HG03175 (cell line): ENCODE data around the gene KCTD20.
"Not testable (repeated sequence)": the region's sequence is repeated elsewhere in the genome, so short reads cannot be mapped to it uniquely, and the experiment has no call there.

Experiments used
- ATAC-seq: cut with Tn5 transposase; IDR thresholded peaks from one replicate; pipeline ENCODE4 v1.9.1; 2021; ENCODE audit warnings: mild to moderate bottlenecking, moderate library complexity; ENCODE audit not compliant: unreplicated experiment

The KCTD20 gene

DNA sequence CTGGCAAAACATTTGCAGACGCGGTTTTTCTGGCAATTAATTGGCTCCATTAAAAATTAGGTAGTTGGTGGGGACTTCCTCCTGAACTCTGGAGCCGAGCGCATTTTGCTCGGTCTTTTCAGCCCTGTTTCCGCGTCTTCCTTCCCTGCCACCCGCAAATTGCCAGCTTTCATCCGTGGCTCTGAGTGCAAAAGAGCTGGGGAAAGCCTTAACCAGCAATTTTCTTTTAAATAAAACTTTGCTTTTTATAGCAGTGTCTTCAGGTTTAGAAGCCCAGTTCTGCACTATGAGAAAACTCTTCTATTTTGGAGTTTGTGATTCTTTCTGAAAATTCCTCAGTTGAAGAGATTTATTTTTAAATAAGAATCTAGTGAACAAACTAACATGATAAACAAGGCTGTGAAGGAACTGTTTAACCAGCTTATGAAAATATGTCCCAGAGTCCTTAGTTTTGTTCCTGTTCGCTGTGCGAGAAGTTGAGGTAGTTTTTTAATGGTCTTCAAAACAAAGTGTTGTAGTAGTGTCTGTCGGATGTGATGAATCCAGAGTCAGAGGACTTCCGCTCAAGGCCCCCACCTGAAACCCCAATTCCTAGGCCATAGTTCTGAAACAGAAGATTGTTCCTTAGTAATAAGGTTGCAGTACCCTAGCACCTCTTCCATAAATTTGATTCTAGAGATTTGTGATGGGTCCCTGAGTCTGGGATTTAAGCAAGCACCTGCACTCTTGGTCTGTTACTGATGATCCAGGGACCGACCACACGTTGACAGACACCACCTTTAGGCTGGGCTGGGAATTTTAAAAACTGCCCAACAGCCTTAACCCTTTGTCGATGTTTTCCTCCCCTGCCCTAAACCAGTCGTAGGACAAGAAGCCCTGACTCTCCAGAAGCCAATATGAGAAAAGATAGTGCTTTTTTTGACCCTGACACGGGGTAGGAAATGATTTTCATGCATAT, 950 bp downstream of the KCTD20 start:
- no peak for ATAC-seq

DNA sequence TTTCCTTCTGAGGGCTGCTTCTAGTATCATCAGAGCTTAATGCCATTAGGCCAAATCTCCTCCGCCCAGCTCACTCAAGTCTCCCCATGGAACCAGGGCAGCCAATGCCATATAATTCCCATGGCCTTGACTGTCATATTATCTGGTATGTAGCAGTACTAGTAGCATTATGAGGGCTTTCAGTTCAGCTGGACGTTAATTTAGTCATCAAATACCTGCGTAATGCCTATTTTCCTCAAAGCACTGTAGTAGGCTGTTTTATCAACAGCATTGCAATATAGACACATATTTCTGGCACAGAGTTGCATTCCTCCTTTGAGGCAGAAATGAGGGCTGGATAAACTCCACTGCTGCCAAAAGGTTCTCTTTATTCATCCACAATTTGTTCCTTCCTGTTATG, 1.7 kb downstream of the KCTD20 start:
- ATAC-seq, result no peak

DNA sequence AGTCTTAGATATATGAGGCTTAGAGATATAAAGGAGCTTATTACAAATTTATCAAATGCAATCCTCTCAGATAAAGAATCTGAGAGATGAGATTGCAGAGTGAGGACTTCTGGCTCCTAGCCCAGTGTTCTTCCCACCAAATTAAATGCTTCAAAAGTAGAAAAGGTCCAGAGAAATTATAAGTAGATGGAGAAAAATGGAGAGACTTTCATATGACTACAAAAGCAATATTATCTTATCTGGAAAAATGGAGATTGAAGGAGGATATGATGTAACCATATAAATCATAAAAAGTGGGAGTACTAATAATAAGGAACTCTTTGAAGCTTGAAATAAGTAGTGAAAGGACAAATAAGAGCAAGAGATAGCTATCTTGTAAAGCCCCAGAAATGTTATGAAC, 2.8 kb downstream of the KCTD20 start:
- no peak for ATAC-seq

DNA sequence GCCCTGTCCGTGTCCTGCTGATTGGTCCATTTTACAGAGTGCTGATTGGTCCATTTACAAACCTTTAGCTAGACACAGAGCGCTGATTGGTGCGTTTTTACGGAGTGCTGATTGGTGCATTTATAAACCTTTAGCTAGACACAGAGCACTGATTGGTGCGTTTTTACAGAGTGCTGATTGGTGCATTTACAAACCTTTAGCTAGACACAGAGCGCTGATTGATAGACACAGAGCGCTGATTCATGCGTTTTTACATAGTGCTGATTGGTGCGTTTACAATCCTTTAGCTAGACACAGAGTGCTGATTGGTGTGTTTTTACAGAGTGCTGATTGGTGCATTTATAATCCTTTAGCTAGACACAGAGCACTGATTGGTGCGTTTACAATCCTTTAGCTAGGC, 6.4 kb downstream of the KCTD20 start:
- ATAC-seq, result not testable (repeated sequence)

DNA sequence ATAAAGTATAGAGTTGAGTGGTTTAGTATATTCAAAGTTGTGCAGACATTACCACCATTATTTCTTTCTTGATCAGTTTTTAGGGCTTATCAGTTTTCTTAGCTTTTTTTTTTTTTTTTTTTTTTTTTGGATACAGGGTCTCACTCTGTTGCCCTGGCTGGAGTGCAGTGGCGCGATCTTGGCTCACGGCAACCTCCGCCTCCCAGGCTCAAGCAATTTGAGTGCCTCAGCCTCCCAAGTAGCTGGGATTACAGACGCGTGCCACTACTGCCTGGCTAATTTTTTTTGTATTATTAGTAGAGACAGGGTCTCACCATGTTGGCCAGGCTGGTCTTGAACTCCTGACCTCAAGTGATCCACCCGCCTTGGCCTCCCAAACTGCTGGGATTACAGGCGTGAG, 10.1 kb downstream of the KCTD20 start:
- not testable (repeated sequence) for ATAC-seq

DNA sequence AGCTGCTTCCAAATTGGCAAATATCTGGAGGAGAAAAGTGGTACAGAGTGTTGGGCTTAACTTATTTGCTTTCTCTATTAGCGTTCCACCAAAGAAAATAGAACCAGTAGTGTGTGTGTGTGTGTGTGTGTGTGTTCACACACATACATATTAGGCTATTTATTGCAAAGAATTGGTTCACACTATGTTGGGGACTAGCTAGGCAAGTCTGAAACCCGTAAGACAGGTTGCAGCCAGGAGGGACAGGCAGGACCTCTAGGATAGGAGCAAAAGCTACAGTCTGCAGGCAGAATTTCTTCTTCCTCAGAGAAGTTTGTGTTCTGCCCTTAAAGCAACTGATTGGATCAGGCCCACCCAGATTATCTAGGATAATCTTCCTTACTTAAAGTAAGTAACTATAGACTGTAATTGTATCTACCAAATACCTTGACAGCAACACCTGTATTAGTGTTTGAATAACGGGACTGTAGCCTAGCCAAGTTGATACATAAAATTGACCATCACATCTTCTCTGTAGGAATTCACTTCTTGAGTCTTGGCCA, 12.8 kb downstream of the KCTD20 start:
- no peak for ATAC-seq

DNA sequence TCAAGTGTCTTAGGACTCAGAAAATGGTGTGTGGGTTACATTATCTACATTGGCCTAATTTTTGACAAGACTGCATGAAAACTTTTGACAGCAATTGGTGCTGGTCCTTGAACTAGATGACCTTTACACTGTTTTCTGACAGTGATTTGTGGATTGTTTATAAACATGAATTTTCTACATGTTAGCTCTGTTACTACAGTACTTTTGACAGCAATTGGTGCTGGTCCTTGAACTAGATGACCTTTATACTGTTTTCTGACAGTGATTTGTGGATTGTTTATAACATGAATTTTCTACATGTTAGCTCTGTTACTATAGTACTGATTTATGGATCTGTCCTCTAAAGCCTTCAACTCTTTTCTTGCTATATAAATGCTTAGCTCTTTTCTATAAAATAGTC, 16.7 kb downstream of the KCTD20 start:
- no peak for ATAC-seq

DNA sequence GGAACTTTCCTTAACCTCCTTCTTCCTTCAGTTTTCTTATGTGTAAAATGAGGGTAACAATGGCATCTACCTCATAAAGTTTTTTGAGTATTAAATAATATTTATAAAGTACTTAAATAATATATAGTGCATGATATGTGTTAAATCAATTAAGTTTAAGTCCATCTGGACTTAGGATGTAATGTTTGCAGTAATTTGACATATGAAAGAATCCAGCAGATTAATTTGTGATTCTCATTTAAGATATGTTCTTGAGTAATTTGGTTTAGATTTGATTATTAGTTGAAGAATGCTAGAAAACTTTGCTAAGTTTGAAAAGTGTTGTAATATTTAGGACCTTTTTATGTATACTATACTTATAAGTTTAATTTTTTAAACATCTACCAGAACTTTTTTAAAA, 18.1 kb downstream of the KCTD20 start:
- ATAC-seq, result no peak

DNA sequence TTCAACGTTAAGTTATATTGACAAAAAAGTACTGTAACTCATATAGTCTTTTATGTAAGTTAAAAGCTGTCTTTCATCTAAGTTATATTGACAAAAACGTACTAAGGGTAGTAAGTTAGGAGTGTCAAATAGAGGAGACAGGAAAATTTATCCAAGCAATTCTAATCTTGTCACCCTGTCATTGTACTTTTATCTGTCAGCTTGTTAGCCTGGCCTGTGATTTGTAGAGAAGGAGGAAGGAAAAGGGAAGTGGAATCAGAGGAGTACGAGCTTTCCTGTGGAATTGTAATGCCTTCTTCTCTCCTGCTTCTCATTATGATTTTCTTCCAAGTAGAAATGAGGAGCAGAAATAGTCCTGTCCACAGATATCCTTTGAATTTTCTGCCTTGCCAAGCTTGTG, 18.8 kb downstream of the KCTD20 start:
- ATAC-seq, result no peak

DNA sequence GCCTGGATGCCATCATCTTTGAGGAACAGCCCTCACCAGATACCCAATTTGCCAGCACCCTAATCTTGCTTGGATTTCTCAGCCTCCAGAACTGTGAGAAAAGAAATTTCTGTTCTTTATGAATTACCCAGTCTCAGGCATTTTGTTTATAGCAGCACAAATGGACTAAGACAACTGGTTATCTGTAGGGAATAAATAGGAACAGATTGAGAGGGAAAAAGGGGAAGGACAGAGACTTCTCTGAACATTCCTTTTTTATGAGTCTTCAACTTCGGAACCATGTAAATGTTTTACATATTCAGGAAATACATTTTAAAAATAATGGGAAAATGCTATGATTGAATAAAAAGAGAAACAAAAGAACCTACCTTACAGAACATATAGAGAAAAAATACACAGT, 20.9 kb downstream of the KCTD20 start:
- no peak for ATAC-seq

DNA sequence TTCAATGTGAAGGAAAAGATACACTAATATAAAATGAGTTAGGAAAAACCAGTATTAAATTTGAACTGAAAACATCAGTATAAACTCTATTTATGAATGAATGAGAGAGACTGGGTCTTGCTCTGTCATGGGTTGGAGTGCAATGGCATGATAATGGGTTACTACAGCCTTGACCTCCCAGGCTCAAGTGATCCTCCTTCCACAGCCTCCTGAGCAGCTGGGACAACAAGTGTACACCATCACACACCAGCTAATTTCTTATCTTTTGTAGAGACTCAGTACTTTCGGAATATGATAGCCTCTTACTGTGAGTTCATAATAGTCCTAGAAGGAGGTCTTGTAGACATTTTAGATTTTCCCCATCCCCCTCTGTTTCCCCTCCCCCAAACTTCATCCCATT, 21.4 kb downstream of the KCTD20 start:
- no peak for ATAC-seq

DNA sequence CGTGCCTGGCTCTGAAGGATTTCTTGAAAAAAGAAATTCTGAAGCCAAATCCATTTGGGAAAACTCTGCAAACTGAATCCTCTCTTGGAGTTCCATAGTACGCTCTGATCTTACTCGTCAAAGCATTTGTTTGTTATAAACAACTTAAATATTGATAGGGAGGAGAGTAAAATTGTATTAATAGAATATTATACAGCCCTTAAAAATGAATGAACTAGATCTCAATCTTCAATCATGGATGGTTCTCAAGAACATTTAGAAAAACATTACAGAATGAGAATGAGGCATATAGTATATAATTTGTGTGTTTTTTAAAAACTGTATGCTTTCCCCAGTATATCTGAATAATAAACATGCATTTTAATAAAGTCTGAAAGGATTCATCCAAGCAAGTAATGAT, 24.8 kb downstream of the KCTD20 start:
- no peak for ATAC-seq

DNA sequence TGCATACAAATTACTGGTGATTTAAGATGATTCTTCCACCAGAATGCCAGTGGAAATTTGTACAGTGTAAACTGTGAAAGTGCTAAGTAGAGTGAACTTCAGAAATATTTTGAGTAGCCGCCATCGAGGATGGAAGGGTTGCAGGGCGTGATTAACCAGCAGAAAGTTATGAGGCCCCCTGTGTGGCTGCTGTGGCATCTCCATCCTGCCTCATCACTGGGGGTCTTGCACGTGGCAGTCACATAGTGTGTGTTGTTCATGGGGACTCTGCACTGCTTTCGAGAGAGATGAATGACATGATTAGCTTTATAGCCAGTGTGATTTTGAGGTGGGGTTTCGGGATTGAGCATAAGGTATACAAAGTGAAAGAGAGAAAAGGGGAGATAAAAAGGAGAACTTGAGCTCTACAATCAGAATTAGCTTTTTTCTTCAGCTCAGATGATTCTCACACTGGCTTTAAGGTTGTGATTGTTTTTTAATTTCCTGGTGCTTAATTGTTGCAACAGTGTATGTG, 26.4 kb downstream of the KCTD20 start:
- ATAC-seq, result no peak

DNA sequence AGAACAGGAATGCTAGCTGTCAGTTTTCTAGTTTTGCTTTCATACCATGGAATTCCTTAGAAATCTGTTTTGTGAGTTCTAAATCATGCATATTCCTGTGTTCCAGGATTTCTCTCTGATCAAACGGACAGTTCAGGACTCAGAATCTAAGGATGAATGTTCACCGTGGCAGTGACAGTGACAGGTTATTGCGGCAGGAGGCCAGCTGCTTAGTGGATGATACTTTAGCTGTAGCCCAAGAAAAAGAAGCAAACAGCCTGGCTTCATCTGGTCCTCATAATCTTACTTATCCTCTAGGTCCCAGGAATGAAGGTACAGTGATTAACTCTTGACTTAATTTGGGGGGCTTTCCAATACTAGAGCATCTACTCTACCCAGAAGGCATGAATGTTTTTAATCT, 27.1 kb downstream of the KCTD20 start:
- ATAC-seq, result no peak

DNA sequence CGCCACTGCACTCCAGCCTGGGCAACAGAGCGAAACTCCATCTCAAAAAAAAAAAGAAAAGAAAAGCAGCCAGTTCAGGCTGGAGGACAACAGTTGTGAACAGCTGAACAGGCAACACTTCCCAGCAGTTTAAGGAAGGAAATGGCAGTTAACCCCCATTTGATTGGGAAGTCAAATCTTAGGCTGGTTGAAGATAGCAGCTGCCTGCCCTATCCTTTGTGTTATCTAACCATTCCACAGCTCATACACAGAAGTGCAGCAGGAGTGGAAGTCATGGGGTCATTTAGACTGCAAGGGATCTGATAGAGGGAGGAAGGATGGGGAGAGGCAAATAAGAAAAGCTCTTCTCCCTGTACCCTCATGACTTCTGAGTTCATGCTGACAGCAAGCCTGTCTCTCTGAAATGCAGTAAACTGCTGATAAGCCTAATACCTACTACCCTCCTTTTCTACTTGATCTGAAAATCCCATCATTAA, 35.3 kb downstream of the KCTD20 start:
- no peak for ATAC-seq

DNA sequence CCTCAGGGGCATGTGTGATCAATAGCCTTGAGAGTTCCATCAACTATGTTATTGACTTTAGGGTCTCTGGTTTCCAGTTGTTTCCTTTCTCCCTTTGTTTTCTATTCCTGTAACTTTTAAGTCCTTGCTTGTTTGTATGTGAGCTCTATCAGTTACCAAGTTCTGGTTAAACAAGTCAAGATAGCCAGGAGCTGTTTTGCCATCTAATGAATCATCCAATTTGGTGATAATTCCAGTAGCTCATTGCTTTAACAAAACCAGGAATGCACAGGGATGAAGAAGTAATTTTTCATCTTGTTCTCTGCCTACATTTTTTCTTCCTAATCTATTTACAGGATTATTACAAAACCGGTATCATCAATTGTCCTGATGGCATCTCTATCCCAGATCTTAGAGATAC, 36.5 kb downstream of the KCTD20 start:
- no peak for ATAC-seq

DNA sequence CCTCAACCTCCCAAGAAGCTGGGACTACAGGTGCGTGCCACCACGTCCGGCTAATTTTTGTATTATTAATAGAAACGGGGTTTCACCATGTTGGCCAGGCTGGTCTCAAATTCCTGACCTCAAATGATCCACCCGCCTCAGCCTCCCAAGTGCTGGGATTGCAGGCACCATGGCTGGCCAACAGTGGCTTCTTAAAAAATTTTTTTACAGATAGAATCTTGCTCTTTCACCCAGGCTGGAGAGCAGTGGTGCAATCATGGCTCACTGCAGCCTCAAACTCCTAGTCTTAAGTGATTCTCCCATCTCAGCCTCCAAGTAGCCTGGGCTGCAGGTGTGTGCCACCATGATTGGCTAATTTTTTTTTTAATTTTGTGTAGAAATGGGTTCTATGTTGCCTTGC, 40.5 kb downstream of the KCTD20 start:
- ATAC-seq, result not testable (repeated sequence)

DNA sequence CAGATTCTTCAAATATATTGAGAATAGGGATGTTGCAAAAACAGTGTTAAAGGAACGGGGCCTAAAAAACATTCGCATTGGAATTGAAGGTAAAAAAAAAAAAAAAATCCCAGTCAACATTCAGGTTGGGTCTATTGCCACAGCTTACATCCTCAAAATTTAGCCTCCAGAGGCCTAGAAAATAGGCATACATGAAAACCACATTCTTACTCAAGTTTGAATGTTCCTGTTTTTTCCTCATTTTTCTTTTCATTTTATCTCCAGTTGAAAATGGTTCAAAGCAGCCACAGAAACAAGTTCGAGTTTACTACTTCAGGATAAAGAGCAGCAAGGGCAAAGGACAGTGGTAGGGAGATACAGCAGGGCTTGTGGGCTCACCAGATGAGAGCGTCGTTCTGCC, 41.9 kb downstream of the KCTD20 start:
- ATAC-seq, result no peak

DNA sequence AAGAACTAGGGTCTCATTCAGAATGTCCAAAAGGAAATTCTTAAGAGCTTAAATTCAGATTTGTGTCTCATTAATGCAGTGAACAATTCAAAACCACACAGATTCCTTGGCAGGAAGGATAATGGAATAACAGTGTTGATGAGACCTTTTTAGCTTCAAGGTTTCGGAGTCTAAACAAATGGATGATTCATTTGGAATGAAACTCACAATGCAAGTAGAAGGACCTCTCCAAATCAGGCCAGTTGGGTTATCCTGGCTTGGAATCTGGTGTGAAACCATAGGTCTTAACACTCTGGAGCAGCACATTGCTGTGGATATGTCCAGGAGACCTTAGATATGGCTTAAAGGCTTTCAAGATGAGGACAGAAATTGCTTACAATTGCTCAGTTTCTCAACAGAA, 44.9 kb downstream of the KCTD20 start:
- ATAC-seq, result no peak

DNA sequence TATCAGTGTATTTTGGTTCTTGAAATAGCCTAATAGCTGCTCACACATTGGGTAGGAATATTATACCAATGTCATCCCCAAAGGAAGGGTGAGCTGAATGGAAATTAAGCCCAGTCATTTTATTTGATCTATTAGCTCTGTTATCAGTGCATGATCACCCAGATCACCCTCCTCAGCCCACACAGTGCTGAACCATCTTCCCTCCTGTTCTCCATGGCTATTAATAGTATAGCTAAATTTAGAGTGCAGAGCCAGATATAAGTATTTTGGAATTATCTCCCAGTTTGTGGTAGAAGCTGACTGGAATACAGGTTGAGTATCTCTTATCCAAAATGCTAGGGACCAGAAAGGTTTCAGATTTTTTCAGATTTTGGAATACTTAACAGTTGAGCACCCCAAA, 45.4 kb downstream of the KCTD20 start:
- ATAC-seq, result no peak

DNA sequence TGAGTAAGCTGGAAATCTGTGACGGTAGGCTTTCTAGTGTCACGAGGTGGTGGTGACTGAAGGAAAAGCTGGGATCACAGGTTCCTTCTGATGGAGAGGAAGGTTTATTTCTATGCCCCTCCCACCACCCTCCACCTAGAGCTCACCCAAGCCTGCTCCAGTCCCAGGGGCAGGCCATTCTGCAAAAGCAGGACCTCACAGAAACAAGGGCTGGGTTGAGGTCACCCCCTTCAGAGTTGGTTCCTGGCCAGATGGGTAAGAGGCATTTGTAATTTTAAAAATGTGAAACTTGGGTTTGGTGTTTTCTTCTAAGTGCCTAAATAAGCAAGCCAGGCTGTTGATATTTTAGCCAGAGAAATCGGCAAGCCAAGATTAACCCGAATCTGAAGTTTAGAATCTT, 46.6 kb downstream of the KCTD20 start:
- ATAC-seq, result no peak

DNA sequence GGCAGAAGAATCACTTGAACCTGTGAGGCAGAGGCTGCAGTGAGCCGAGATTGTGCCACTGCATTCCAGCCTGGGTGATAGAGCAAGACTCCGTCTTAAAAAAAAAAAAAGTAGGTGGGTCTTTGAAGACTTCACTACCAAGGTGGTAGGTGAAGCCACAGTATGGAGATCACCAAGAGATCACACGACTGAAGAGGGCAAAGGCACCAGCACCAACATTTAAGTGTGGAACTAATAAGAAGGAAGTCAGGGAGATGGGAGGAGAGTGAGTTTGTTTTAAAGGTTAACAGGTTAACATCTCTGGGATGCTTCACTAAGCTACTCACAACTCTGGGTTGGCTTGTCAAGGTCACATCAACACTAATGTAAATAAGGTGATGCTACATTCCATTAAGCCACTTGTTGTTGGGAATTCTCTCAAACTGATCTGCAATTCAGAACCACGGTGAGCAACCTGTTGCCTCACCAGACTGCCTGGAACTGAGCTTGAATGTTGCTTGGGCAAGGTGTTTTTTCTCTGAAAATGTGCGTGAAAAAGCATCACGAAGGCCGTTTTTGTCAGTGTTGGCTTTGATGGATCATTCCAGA, 48.7 kb downstream of the KCTD20 start:
- ATAC-seq, result no peak
